NCI-H1048 (cell line): ENCODE results near the gene MRTFA.
A peak's percentile ranks its signal among the peaks of the same experiment; 100 is the strongest.
"Not testable (repeated sequence)": the region's sequence is repeated elsewhere in the genome, so short reads cannot be mapped to it uniquely, and the experiment has no call there.

Experiments used
- DNase-seq: peaks from one replicate; lab custom pipeline; 2025; lab: John Stamatoyannopoulos, UW

The MRTFA gene

DNA sequence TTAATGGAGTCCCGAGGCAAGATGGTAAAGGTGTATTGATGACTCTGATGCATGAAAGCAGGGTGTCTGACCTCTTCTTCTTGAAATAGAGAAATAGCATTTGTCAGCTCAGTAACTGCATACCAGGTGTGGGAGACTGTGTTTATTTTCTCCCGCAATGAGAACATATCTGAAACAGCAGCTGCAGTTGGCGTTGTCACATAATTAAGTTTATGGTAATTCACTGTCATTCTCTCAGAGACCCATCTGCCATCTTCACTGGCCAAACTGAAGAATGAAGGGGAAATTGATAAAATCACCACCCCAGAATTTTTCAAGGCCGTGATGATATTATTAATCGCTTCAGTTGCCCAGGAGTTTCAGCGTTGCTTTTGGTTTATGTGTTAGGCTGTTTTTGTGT, 22.6 kb upstream of the MRTFA start:
- no peak for DNase-seq

DNA sequence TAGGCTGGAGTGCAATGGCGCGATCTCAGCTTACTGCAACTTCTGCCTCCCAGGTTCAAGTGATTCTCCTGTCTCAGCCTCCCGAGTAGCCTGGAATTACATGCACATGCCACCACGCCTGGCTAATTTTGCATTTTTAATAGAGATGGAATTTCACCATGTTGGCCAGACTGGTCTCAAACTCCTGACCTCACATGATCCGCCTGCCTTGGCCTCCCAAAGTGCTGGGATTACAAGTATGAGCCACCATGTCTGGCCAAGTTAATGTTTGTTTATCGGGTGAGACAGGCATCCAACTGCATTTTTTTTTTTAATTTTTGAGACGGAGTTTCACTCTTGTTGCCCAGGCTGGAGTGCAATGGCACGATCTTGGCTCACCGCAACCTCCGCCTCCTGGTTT, 20.1 kb upstream of the MRTFA start:
- DNase-seq: not testable (repeated sequence)

DNA sequence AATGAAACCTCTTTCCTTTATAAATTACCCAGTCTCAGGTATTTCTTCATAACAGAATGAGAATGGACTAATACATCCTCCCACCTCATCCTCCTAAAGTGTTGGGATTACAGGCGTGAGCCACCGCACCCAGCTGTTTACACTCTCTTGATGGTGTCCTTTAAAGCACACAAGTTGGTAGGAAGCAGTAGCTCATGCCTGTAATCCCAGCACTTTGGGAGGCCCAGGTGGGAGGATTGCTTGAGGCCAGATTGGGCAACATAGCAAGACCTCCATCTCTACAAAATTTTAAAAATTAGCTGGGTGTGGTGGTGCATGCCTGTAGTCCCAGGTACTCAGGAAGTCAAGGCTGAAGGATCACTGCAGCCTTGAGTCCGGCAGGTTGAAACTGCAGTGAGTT, 19.4 kb upstream of the MRTFA start:
- DNase-seq: not testable (repeated sequence)

DNA sequence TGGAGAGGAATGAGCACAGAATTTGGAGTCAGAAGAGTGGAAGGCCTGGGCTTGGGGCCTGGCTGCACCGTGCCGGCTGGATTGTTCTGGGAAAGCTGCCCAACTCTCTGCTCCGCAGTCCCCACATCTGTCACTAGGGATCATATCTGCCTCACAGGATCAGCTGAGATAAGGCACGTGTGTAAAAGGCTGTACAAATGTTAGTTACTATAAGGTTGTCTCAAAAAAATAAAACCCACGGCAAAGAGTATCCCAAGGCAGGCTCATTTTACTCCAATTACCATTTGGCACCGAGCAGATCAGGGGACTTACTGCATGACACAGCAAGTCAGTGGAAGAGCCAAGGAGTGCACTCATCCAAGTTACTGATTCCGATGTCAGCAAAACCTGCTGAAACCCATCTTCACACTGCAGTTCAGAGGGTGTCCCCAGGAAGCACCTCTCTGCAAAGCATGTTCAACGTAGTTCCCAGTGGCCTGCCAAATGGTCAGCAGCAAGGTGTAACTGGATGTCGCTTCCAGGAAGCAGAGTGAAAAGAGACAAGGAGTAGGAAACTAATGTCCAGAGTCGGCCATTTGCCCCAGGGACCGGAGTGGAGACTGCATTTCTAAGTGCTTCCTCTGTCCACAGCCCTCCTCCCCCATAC, 18.1 kb upstream of the MRTFA start:
- no peak for DNase-seq

DNA sequence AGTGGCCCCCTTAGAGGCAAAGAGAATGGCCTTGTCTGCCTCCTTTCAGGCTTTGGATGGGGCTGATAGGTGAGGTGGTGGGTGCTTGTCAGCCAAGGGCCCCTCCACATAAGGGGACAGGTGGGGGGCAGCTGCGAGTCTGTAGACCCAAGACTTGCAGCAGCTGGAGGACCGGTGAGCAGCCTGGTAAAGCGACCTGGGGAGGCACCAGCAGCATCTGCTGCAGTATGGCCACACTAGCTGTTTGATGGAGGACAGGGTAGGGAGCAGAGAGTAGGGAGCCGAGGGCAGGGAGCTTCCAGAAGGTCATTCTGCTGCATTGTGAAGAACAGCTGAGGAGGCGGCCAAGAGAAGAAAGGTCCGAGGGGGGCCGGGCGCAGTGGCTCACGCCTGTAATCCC, 16.8 kb upstream of the MRTFA start:
- no peak for DNase-seq

DNA sequence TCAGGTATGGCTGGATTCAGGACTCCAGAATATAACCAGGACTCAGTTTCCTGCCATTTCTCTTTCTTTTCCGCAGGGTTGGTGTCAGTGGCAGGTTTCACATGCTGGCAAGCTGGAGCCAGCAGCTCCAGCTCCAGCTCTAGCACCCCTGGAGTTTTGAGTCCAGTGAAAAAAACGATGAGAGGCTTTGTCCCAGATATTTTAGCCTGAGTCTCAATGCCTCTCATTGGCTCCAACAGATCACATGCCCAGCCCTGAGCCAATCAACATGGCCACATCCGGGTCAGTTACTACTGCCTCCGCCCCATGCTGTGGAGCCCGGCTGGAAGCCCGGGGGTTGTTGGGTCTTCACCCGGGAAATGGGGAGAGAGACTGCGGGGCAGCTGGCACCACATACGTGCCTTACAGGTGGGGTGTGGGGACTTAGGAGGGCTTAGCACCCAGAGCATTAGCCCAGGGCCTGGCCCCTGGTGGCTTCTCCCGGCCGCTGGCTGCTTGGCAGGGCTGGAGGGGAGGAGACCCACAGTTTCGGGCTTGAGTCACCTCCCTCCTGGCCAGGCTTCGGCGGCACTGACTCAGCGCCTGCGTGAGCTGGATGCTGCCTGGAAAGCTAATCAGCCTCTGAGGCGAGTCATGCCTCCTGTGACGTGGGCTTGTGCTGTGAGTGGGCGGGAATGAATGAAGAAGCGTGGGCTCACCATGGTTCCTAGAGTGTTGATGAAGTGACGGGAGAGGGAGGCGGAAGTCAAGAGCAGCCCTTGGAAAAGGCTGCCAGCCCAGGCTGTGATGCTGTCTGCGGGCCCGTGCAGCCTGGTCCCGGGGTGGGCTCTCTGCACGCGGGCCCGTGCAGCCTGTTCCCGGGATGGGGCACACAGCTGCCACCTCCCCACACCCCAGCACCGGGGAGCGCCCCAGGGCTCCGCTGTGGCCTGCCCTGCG, 15.3 kb upstream of the MRTFA start:
- DNase-seq: peak; percentile 89

DNA sequence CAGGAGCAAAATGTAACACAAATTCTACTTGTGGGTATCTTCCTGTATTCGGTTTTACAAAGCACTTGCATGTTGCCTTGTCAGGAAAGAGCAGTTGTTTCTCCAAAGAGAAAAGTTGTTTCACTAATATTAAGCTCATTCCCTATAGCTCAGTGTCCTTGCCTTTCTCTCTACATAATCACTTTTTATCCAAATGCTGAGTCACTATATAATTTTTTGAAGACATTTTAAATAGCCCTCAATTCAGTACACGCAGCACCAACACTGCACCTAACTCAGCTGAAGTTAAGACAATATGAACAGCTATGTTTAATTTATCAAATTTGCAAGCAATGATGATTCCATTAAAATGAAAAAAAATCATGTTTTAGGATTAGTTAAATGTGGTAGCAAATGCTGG, 14.5 kb upstream of the MRTFA start:
- DNase-seq: no peak

DNA sequence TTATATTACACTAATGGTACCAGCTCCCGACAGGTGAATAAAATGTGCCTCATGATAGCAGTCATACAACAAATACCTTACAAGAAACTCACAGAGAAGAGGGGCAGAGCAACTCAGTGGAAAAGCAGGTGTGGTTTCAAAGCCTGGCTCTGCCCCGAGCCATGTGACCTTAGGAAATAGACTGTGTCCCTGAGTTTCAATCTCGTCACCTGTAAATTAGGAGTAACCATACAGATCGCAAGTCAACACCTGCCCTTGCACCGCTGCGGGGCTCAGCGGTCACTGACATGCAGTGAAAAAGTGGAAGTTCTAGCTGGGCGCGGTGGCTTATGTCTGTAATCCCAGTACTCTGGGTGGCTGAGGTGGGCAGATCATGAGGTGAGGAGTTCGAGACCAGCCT, 11.9 kb upstream of the MRTFA start:
- no peak for DNase-seq

DNA sequence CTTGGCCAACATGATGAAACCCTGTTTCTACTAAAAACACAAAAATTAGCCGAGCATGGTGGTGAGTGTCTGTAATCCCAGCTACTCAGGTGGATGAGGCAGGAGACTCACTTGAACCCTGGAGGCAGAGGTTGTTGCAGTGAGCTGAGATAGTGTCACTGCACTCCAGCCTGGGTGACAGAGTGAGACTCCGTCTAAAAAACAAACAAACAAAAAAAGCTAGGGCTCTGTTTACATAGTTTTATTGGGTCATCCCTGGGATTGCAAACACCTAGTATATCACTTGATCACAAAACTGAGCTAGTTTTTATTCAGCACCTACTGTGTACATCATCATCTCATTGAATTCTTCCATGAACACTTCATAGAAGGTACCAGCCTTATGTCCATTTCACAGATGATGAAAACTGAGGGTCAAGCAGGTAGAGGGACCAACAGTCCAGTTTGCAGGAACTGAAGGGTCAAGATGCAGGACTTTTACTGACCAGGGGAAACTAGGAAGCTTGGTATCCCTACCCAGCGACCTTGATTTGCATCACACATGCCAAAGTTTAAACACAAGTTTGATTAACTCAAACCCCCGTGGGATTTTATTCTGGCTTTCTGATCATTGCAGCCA, 9.2 kb upstream of the MRTFA start:
- DNase-seq: no peak

DNA sequence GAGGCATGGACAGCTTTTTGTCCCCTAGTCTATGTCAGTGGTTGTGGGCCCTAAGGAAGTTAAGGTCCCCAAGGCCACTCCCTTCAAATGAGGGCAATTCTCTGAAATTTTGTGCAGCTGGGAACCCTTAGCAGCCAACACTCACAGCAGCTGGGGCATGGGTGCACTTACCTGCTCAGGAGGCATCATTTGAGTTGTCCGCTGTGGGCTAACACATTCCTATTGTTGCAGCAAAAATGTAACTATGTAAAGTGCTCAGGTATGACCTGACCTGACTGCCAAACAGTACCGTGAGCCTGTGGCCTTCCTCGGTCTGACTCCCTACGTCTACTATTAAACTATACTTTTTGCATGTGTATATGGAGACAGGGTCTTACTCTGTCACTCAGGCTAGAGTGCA, 5.8 kb upstream of the MRTFA start:
- no peak for DNase-seq

DNA sequence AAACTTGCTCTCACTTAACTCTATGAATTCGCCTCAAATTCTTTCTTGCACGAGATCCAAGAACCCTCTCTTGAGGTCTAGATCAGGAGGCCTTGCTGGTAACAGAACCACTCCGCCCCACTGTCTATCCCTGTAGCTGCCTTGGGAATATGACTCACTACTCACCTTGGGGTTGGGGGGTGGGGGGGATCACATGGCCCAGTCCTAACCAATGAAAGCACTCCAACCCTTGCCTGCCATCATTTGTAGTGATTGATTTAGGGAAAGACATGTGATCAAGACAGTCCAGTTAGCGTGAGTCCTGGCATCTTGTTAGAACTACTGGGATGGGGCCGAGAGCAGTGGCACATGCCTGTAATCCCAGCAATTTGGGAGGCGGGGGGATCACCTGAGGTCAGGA, 4.8 kb upstream of the MRTFA start:
- no peak for DNase-seq

DNA sequence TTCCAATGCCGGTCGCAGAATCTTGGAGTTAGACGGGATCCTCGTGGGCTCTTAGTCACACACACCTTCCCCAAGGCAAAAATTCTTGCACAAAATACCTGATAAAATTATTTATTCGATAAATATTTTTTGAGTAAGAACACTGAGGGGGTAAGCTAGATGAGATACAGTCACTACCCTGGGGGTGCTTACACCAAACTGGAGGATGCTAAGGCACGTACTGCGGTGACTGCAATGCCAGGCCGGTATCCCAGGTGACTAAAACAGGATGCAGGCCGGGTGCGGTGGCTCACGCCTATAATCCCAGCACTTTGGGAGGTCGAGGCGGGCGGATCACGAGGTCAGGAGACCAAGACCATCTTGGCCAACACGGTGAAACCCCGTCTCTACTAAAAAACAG, 1.7 kb upstream of the MRTFA start:
- DNase-seq: no peak

DNA sequence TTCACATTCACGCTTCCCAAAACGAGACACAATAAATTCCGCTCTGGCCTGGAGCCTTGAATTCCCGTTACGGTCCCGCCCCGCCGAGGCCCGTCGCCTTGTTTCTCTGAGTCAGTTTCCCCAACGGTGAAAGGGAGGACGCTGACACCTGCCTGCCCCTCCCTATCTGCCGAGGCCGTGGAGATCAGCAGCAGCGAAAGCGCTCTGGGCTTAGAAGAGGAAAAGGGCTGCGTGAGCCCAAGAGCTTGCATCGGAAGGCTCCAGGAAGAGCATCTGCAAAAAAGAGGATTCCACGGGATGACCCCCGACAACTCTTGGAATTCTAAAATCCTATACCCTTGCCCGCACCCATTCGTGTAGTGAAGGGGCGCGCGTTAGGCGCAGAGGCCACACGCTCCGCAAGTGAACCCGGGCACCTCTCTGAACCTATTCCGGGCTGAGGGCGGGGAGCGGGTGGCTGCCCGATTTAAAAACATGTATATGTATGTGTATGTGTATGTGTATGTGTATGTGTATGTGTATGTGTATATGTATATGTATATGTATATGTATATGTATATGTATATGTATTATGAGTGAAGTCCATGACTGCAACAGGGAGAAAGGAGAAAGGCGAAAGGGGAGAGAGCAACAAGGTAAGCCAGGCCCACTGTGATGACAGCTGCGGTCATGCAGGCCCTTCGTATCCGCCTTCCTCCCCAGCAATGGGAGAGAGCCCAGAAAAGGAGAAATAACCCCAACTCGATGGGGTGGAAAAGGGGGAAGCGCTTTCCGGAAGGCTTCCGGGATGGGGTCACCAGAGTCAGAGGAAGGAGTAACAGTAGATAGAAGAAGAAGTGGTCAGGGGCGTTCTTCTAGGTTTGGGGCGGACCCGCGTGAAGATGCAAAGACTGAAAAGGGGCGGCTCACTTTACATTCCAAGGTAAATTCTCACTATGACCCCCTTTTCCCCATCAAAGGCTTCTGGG, 948 bp upstream of the MRTFA start:
- no peak for DNase-seq

DNA sequence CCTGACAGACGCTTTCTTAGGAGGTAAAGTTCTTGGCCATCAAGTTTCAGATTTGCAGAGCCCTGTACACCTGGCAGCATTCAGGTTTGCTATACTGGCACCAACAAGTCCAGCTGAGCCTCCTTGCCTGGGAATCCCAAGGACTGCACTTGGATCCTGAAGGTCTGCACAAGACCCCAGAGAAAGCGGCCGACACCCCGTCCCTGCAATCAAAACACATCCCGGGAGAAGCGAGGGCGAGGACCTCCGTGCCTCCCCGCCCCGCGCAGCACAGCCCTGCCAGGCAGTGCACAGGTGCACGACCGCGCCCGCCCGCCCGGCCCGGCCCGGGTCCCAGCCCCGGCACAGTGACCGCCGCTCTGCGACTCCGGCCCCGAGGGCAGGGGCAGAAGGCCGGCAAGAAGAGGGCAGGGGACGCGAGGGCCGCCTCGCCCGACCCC, 559 bp downstream of the MRTFA start:
- DNase-seq: no peak

DNA sequence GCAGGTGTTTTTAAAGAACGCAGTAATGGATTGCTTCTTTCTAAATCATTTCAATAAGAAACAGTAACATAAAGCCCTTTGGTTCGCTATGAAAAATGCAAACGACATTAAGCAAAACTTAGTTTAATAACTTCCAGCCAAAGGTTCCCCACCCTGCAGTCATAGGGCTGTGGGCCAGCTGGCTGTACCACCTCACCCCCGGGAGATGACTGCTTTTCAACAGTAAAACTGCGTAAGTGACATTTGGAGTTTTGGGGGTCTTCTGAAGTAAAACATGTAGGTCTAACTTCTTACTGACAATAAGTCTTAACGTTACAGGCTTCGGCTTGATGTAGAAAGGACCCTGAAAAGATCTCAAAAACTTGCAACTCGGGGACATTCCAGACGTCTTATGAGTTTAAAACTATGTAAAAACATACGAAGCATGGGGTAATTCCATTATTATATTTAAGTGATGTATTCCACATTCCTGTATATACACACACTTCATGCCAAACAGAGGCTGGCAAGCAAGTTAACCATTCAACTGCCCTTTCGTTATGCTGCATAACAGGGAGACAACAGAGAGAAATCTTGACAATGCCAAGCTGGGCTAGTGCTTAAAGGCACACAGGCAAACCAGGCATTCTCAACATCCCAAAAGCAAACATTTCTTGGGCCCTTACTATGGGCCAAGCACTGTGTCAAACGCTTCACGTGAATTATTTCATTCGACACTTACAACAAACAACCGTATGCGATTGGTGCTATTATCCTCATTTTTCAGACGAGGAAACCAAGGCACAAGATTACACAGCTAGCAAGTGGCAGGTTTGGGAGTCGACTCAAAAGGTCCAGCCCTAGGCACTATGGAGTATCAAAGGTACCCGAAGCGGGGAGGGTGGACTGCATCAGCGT, 1.2 kb downstream of the MRTFA start:
- DNase-seq: no peak

DNA sequence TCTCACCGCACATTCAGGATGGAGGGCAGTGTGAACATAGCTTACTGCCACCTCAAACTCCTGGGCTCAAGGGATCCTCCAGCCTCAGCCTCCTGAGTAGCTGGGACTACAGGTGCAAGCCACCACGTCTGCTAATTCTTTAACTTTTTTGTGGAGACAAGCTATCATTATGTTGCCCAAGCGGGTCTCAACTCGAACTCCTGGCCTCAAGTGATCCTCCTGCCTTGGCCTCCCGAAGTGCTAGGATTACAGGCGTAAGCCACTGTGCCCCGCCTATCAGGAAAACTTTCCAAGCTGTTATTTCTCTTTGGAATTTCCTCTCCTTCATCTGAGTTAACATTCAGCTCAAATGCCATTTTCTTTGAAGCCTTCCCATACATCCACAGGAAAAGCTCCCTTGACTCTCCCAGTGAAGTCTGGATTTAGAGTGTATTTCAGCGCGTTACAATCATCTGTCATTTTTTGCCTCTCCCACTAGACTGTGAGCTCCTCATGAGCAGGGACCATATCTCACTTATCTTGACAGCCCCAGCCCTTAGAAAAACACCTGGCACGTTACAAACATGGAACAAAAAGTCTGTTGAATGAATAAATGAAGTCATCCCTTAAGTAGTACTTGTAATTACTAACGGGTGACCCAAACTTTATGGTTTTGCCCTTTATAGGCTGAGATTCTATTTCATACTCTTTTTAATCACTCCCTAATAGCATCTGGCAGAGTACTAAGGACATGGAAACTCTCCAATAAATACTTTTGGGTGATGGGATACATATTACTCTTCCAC, 2.2 kb downstream of the MRTFA start:
- DNase-seq: no peak

DNA sequence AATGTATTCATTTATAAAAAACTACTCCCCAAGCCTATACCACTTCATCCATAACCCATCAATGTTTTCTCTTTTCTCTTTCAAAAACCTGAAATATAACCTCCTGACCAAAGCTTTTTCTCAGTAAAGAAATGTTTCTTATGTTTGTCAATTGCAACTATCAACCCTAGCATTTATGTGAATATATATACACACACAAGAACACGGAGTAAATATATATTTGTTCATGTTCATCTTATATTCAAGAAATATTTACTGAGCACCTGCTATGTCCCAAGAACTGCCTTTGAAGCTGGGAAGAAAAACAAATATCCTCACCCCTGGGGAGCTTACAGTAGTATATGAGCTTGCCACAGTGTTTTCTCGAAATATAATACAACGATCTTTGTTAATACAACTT, 3.5 kb downstream of the MRTFA start:
- DNase-seq: no peak

DNA sequence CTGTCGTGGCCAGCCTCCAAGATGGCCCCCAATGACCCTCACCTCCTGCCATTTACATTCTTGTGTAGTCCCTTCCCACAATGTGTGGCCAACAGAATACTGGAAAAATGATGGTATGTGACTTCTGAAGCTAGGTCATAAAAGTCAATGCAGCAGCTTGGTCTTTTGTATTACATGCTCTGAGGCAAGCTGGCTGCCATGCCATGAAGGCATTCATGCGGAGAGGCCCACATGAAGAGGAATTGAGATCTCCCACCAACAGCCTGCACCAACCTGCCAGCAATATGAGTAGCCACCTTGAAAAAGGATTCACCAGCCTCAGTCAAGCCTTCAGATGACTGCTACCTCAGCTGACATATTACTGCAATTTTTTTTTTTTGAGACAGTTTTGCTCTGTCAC, 4.6 kb downstream of the MRTFA start:
- DNase-seq: no peak

DNA sequence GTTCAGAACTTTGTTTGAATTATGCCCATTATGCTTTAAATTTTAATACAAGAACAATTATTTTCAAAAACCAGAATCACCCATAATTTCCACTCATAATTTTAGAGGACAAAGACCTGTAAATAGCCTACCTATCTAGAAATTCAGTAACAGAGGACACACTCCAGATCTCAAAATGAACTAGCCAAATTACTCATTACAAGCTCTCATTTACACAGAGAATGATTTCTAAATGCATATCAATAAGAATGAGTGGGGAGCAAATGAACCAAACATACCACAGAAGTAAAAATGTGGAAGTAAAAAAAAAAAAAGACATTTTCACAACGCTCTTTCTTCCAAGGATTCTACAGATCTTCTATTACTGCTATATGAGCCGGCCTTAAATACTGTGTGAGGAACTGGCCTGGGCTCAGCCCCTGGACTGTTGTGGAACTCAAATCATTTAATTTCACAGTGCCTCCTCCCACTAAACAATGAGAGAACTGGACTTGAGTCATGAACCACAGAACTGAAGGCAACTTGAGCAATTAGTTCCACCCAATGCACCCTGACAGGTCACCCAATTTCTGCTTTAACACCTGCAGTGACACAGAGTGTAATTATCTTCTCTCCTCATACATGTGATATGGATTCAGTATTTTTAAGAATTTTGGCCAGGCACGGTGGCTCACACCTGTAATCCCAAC, 8.0 kb downstream of the MRTFA start:
- DNase-seq: no peak
